NK-92 (cell line): ENCODE measurements around the gene ENTPD5.
"Not testable (repeated sequence)": the region's sequence is repeated elsewhere in the genome, so short reads cannot be mapped to it uniquely, and the experiment has no call there.

Source experiments
- DNase-seq: peaks from one replicate; lab custom pipeline; 2025; ENCODE audit not compliant: unreplicated experiment; lab: John Stamatoyannopoulos, UW

The ENTPD5 gene

DNA sequence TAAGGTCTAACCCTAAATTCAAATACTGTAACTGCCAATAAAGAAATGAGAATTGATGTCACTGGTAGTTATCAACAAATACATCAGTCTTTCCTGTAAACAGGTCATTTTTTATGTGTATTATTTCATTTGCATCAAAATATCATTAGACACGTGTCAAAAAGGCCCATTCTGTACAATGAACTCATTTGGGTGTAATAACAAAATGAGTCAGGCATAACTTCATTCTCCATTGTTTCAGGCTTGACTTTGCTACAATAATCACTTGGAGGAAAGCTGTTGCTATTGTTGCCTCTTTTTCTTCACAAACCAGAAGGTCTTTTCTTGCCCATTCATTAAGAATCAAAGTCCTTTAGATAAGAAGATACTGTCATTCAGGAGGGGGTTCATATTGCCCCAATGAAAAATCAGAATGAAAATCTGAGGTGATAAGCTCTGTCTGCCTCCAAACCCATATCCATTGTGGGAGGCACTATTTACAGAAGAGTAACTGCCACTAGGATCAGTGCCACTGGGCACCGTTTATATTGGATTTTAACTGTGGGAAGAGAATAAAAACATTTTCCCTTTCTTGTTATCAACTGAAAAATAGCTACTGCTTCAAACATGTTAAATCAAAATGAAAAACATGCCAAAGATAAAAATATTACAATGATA is 10.1 kb downstream of the ENTPD5 start:
- DNase-seq = no peak

DNA sequence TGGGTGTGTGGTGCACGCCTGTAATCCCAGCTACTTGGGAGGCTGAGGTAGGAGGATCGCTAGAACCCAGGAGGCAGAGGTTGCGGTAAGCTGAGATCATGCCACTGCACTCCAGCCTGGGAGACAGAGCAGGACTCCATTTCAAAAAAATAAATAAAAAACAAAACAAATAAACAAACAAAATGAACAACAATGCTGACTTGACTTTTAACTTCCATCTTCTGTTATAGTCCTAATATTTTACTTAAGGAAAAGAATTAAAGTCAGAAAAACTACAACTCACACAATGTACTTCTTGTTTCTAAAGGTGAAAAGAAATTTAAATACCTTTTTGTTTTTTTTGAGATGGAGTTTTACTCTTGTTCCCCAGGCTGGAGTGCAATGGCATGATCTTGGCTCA is 13.4 kb downstream of the ENTPD5 start:
- DNase-seq = not testable (repeated sequence)

DNA sequence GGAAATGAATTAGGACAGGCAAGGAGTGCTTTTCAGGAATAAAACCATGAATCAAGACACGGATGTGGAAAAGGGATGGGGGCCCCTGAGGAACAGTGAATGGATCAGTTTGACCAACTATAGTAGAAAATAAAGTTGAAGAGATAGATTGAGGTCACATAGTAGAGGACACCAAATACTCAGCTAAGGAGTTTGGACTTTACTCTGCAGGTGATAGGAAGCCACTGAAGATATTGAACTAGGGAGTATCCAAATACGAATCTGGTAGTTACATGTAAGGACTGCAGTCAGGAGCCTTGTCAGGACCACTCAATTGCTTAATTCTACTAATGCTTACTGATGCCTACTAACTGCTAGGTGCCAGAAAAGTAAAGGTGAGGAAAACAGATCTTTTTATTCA is 20.4 kb downstream of the ENTPD5 start:
- no peak for DNase-seq

DNA sequence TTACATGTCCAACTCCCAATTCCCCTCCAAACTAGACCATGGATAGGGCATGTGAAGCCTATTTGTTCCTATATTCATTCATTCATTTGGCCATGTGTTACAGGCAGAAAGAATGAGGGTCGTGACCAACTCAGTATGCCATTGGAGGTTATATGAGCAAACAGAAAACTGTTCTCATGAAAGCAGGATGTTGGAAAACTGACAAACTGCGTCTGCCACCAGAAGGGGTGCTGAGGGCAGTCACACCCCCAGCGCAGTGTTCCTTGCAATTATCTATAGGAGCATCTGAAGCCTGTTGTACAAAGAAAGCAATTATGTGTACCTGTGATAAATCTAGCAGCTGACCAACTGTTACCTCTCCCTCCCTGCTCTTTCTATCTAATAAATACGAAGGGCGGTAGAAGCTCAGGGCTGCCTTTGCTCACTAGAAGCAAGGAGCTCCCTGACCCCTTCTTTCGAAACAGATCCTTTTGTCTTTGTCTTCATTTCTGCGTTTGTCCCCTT is 21.1 kb downstream of the ENTPD5 start:
- no peak for DNase-seq

DNA sequence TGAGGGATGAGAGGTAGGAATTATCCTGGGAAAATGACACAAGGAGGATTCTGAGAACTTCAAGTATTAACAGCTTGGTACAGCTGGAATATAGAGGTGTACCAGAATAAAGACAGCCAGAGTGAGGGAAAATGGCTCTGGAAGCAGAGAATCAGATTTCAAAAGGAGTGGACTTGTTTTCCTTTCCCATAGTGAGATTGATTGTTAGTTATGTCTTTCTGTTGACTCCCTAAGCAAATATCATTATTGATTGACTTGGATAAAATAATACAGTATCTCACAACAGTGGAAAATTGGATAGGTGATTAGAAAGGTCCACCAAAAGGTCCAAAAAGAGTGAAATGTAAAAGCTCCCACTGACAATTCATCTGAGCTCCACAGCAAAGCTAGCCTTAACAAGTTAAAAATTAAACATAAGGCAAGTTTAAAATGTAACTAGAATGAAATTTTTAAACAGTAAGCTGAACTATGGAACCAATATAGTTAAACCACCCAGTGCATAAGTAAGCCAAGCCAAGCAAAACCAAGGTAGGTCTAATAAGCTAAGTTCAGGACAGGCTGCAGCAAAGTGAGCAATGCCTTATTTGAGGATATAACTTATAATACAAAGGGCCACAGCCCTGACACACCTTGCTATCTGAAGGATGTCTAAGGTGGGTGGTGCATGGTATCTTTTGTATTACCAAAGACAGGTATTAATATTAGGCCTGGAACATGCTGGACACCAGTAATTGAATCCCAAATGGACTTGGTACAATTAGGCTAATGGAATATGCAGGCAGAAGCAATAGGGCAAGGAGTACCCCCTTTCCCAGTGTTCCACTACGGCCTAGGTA is 21.8 kb downstream of the ENTPD5 start:
- no peak for DNase-seq

DNA sequence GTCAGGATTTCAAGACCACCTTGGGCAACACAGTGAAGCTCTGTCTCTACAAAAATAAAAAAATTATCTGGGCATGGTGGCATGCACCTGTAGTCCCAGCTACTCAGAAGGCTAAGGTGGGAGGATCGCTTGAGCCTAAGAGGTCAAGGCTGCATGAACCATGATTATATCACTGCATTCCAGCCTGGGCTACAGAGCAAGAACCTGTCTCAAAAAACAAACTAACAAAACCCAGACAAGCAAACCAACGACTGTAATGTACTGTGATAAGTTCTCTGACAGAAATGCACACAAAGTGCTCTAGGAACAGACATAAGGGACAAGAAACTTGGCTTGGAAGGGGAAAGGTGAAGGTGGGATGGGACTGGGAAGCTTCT is 22.4 kb downstream of the ENTPD5 start:
- DNase-seq = no peak

DNA sequence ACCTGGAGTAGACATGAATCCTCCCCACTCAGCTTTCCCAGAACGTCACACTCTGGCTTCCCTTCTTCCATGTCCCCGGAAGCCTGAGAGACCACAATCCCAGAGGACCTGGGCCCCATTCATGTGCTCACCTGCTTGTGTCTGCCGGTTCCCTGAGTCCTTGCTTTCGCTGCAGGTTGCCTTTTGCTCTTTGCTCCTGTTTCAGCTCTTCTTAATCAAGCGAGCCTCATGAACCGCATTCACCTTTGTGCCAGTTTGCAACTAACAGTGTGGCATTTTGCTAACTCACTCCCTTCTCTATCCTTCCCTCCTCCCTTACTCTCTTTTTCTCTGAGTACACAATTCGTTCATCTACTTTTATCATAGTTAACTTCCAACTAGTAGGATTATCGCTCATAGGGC is 23.1 kb downstream of the ENTPD5 start:
- no peak for DNase-seq

DNA sequence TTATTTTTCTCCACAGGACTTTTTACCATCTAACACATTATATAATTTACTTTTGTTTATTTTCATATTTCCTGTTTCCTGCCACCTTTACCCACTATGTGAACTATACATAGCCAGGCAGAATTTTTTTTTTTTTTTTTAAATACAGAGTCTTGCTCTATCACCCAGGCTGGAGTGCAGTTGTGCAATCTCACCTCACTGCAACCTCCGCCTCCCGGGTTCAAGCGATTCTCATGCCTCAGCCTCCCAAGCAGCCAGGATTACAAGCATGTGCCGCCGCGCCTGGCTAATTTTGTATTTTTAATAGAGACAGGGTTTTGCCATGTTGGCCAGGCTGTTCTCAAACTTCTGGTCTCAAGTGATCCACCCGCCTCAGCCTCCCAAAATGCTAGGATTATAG is 24.2 kb downstream of the ENTPD5 start:
- not testable (repeated sequence) for DNase-seq

DNA sequence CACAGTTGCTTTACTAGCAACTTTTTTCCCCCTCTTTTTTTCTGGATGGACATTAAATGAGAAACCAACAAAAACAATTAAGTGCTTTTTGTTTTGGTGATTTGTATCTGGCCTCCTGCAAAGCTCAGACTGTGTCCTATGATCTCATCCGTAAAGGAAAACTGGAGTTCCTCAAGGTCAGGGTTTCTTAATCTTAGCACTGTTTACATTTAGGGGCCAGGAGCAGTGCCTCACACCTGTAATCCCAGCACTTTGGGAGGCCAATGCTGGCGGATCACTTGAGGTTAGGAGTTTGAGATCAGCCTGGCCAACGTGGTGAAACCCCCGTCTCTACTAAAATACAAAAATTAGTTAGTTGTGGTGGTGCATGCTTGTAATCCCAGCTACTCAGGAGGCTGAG is 28.0 kb downstream of the ENTPD5 start:
- DNase-seq = no peak

DNA sequence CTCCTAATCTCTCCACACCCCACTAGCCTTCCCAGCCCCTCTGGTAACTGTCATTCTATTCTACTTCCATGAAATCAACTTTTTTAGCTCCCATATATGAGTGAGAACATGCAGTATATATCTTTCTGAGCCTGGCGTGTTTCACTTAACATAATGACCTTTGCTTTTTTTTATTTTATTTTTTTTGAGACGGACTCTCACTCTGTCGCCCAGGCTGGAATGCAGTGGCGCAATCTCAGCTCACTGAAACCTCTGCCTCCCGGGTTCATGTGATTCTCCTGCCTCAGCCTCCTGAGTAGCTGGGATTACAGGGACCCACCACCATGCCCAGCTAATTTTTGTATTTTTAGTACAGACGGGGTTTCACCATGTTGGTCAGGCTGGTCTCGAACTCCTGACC is 30.4 kb downstream of the ENTPD5 start:
- not testable (repeated sequence) for DNase-seq

DNA sequence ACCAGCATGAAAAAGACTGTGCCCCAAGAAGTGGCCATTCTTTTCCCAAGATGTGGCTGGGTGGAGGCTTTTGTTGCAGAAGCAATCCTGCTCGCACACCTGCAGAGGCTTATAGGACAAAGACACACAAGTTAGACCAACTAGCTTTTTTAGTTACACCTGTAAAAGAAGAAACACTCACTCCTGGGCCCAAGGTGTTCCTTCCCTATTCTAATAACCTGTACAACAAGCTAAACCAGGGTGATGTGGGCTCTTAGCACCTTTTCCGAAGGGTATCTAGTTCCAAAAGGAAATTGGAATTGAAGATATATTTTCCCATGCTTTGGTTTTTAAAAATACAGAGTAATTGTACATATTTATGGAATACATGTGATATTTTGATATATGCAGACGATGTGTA is 31.0 kb downstream of the ENTPD5 start:
- no peak for DNase-seq

DNA sequence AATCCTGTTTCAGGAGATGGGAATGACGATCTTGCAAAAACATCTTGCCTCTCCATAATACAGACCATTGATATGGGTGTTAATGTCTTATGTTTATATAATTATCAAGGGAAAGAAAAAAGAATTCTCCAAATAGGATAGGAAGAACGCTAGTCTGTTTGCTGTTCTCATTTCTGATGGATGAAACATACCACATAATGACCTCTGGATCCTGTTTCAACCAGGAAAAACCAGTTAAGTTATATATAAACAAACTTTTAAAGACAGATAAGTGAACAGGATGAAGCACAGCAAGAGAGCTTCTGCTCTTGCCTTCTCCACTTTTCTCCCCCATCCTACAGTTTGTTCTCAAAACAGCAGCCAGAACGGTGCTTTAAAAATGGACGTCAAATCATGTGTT is 41.2 kb downstream of the ENTPD5 start:
- no peak for DNase-seq

DNA sequence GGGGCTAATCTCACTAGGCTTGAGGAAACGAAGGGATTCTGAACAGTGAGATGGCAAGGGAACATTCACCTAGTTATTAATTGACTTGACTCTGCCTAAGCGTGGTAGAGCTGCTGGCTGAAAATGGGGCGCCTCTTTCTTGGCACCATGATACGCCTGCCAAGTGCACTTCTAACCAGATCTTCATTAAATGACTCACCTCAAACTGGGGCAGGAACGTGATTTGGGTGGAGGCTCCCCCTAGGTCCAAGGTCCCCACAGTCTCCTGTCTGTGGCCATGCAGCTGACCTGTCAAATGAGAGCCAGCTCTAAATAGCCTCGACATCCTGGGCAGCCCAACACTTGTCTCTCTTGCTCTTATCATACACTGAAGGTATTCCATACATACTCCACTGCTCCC is 43.0 kb downstream of the ENTPD5 start:
- DNase-seq = no peak

DNA sequence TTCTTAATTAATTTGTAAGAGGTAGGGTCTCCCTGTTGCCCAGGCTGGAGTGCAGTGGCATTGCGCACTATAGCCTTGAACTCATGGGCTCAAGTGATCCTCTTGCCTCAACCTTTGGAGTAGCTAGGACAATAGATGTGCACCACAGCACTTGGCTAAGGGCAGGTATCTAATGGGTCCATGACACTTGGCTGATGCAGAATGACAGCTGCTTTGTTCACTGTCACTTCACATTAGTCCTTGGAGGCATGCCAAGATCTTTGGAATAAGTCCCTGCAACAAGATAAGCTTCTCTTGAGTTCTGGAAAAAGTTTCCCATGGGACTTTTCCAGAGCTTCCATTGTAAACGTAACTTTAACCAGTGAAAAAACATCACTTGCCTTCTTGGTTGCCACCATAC is 45.6 kb downstream of the ENTPD5 start:
- DNase-seq = no peak

DNA sequence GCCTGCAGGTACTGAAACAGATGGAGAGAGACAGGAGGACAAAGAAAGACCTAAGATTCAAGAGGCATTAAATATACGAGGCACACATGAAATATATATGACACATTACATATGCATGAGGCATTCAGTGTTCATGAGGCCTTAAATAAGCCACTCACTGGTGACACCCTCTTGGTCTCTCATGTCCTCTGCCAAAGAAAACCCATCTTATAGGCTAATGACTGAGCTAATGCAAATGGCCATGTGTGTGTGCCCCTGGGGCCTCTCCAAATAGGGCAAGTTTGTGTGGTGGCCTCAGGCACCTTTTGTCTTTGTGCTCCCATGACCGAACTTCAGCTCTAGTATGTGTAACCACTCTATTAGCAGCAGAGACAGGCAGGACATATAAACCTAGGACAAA is 50.2 kb downstream of the ENTPD5 start:
- DNase-seq = no peak

DNA sequence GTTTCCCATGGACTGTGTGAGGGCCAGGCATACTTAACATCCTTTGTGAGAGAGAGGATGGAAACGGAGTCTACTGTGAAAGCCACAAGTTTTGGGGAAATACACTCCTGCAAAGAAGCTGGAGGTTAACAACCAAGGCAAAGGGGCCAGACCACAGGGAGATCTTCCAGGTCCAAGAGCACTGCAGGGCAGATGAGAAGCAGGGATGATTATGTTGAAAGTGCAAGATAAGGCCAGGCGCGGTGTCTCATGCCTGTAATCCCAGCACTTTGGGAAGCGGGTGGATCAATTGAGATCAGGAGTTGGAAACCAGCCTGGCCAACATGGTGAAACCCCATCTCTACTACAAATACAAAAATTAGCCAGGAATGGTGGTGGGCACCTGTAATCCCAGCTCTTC is 53.9 kb downstream of the ENTPD5 start:
- DNase-seq = no peak

DNA sequence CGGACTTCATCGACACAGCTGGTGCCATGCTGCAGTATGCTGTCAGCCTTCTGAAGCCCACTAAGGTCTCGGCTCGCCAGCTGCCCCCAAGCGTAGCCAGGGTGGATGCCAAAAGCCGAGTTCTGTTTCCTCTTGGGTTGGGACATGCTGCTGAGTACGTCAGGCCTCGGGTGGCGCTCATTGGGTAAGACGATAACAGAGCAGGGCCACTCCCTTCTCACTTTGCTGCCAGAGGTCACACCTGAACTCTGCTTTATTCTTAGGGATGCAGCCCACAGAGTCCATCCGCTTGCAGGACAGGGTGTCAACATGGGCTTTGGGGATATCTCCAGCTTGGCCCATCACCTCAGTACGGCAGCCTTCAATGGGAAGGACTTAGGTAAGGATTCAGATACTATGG is 57.9 kb downstream of the ENTPD5 start:
- no peak for DNase-seq

DNA sequence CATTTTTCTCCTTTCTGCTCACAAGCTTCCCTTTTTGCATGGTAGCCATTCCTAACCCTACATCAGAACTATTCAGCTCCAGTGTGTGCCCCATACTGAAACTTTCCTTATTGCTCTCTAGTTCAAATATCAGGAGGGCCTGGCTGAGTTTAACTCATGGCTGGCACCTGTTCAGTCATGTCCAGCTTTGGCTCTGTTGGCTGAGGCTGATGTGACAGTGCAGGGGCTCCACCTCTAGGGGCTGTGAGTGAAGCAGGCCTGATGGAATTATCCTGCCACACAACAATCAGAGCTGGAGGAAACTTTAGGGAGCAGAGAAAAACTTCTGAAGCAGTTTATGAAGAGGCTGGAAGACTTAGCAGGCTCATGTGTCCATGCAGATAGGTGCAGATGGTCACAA is 60.5 kb downstream of the ENTPD5 start:
- no peak for DNase-seq

DNA sequence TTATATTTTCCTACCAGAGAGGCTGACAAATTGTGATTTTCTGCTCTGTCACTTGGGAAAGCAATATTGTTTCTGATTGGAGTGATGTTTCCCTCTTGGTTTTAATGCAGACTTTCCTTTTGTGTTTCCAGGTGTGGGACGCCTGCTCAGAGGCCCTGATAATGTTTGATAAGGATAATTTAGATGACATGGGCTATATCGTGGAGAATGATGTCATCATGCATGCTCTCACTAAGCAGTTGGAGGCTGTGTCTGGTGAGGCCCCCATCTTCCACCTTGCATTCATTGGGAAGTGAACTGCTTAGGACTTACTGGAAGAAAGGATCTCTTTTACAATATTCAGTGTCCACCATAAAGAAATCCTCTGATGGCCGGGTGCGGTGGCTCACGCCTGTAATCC is 63.4 kb downstream of the ENTPD5 start:
- DNase-seq = no peak

DNA sequence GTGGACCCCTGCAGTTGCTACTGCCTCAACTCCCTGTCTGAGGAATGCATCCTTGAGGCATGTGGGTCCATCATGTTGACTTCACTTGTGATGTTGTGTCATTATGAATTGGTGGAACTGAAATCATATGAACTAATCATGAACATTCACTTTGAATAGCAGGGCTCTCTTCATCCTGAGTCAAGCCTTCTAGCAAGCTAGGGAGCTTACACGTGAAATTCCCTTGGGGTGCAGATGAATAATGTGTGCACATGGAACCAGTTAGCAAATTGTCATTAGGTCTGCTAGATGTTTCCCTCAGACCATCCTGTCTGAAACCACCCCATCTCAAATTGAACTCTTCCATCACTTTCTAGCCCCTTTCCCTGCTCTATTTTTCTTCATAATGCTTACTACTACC is 65.4 kb downstream of the ENTPD5 start:
- no peak for DNase-seq

DNA sequence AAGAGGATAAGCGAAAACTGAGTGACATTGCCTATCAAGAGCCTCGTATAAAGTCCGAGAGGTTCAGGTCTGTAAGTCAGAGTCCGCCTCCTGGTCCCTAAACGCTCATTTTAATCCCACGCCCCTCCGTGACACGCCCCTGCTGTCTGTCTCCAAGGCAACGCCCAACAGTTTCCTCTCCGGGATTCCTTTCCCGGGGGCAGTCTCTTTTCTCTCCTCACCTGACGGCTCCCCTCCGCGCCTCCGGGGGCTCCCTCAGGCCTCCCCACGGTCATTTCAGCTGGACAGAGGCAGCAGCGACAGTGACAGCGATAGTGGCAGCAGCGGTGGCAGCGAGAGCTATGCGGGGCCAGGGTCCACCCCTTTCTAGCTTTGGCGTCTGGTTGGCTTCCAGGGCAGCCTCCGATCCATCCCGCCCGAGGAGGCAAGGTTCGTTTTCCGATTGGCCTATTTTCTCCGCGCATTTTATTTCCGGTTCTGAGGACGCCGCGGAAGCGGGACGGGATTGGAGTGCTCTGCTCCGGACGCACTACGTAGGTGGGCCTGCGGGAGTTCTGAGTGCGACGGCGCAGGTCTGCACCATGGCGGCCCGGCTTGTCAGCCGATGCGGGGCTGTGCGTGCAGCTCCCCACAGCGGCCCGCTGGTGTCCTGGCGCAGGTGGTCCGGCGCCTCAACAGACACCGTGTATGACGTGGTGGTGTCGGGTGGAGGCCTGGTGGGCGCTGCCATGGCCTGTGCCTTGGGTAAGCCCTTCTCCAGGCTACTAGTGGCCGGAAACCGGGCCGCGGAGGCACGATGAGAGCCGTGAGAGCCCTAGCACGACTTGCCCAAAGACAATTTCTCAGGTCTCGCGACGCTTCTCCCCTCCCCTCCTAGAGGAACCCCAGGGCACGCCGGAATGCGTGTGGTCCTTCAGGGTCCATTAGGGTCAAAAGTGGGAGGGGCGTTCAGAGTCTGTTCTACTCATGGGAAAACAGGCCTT is 69.0 kb downstream of the ENTPD5 start, which contains the start of the genes COQ6 and FAM161B:
COQ6 (plus strand) TSS at position 551 of the 983 bp plus-strand sequence; CDS start at position 582, 31 bp downstream.
FAM161B (minus strand) TSS at position 343 of the 983 bp plus-strand sequence; CDS start at position 275, 68 bp downstream.
- peak; percentile 62 for DNase-seq
